ENCODE data around the gene TASP1.

TASP1 gene

GRCh38 chr20:13571662-13572061, 67.1 kb downstream of the TASP1 start:
- no peak for DNase-seq
- no peak for TF ChIP-seq POLR2A (IDR thresholded peaks at IDR 0.05; ENCODE audit: low read length)
- TF ChIP-seq GATA1 (IDR thresholded peaks at IDR 0.05; ENCODE audit: low read depth, low read length): no peak

- DNase-seq: no peak
- TF ChIP-seq POLR2A (IDR thresholded peaks at IDR 0.05; ENCODE audit: low read length) (no peak), GATA1 (IDR thresholded peaks at IDR 0.05; ENCODE audit: low read depth, low read length) (no peak)
Measured at GRCh38 chr20:13567663-13568062, 71.1 kb downstream of the TASP1 start.

- TF ChIP-seq POLR2A (IDR thresholded peaks at IDR 0.05; ENCODE audit: low read length): no peak
- TF ChIP-seq GATA1 (IDR thresholded peaks at IDR 0.05; ENCODE audit: low read depth, low read length): no peak
- DNase-seq: no peak
Measured at GRCh38 chr20:13563854-13564253, 74.9 kb downstream of the TASP1 start.

DNA sequence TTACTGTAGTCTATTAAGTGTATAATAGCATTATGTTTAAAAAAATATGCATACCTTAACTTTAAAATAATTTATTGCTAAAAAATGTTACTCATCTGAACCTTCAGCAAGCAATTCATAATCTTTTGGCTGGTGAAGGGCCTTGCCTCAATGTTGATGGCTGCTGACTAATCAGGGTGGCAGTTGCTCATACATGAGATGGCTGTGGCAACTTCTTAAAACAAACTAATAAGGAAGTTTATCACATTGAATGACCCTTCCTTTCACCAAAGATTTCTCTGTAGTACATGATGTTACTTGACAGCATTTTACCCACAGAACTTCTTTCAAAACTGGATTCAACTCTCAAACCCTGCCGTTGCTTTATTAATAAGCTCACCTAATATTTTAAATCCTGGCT, 84.0 kb downstream of the TASP1 start:
- no peak for TF ChIP-seq POLR2A (IDR thresholded peaks at IDR 0.05; ENCODE audit: low read length)
- no peak for TF ChIP-seq GATA1 (IDR thresholded peaks at IDR 0.05; ENCODE audit: low read depth, low read length)
- no peak for DNase-seq

GRCh38 chr20:13554076-13554475, 84.7 kb downstream of the TASP1 start:
- no peak for DNase-seq
- no peak for TF ChIP-seq GATA1 (IDR thresholded peaks at IDR 0.05; ENCODE audit: low read depth, low read length)
- TF ChIP-seq POLR2A (IDR thresholded peaks at IDR 0.05; ENCODE audit: low read length): no peak

GRCh38 chr20:13552061-13552460, 86.7 kb downstream of the TASP1 start:
- no peak for TF ChIP-seq POLR2A (IDR thresholded peaks at IDR 0.05; ENCODE audit: low read length)
- TF ChIP-seq GATA1 (IDR thresholded peaks at IDR 0.05; ENCODE audit: low read depth, low read length): no peak
- no peak for DNase-seq

- DNase-seq: peak in 1 of 2 experiments; percentile 4
- TF ChIP-seq GATA1 (IDR thresholded peaks at IDR 0.05; ENCODE audit: low read depth, low read length) (no peak), POLR2A (IDR thresholded peaks at IDR 0.05; ENCODE audit: low read length) (no peak)
Measured at GRCh38 chr20:13549451-13549850, 89.3 kb downstream of the TASP1 start.

DNA sequence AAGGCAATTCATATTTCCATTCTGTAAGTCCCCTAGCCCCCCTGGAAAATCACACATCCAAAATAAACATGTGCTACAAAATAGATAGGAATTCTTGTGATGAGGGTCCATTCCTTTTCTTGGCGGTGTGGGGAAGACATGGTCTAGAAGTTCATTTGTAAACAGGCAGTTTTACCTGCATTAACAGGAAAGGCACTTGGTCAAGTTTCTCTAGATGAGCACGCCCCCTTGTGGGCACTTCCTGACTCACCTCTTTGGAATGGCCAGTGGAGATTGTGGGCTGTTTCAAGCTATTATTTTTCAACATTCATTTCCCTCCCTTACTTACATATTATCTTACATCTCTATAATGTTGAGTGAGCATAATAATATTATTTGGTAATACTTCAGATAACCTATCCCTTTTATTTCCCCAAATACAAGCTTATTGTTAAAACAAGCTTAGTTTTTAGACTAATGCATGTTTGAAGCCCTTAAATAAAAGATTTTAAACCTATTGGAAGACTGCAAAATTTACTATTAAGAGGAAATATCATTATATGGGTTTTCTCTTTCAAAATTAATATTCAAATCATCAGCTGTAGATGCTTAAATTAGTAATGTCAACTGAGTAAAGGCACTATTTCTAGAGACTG, 92.1 kb downstream of the TASP1 start:
- TF ChIP-seq POLR2A (IDR thresholded peaks at IDR 0.05; ENCODE audit: low read length): no peak
- no peak for TF ChIP-seq GATA1 (IDR thresholded peaks at IDR 0.05; ENCODE audit: low read depth, low read length)
- DNase-seq: peak; percentile 68 to 80

- TF ChIP-seq POLR2A (IDR thresholded peaks at IDR 0.05; ENCODE audit: low read length) (no peak), GATA1 (IDR thresholded peaks at IDR 0.05; ENCODE audit: low read depth, low read length) (no peak)
- DNase-seq: no peak
Measured at GRCh38 chr20:13545790-13546189, 92.9 kb downstream of the TASP1 start.

- TF ChIP-seq GATA1 (IDR thresholded peaks at IDR 0.05; ENCODE audit: low read depth, low read length) (no peak), POLR2A (IDR thresholded peaks at IDR 0.05; ENCODE audit: low read length) (no peak)
- no peak for DNase-seq
Measured at GRCh38 chr20:13543783-13544182, 94.9 kb downstream of the TASP1 start.

- no peak for DNase-seq
- TF ChIP-seq GATA1 (IDR thresholded peaks at IDR 0.05; ENCODE audit: low read depth, low read length) (no peak), POLR2A (IDR thresholded peaks at IDR 0.05; ENCODE audit: low read length) (no peak)
Measured at GRCh38 chr20:13535627-13536026, 103.1 kb downstream of the TASP1 start.

DNA sequence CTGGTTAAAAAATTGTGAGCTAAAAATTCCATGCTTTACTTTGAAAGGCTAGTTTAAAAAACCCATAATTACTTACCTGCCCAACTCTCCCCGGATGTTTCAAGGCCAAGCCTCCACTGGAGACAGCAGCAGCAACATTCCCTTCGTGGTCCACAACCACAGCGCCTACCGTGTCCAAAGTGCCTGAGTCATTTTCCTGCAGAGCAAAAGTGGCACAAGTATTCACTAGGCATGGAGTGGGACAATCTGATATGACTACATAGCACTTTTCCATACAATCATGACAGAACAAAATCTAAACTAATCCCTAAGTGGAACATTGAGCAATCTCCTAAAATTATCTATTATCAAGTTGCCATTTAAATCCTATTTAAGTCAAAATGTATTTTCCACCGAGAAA, 104.8 kb downstream of the TASP1 start:
- TF ChIP-seq POLR2A (IDR thresholded peaks at IDR 0.05; ENCODE audit: low read length): no peak
- no peak for TF ChIP-seq GATA1 (IDR thresholded peaks at IDR 0.05; ENCODE audit: low read depth, low read length)
- no peak for DNase-seq

DNA sequence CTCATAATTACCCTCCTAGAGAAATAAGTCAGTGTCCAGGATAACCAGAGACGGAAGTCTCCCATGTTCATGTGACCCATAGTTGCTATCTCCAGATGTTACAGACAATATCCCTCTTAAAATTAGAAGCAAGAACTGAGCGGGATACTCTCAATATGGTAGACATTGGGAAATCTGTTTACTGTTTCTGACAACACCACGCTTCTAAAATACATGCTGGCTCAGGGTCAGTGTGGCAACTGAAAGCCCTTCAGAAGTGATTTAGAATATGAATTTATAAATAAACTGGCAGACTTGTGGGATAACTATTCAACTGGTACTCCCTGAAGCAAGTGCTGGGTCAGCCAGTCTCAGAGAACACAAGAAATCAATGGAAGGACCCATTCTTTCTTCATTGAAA, 108.6 kb downstream of the TASP1 start:
- DNase-seq: no peak

DNA sequence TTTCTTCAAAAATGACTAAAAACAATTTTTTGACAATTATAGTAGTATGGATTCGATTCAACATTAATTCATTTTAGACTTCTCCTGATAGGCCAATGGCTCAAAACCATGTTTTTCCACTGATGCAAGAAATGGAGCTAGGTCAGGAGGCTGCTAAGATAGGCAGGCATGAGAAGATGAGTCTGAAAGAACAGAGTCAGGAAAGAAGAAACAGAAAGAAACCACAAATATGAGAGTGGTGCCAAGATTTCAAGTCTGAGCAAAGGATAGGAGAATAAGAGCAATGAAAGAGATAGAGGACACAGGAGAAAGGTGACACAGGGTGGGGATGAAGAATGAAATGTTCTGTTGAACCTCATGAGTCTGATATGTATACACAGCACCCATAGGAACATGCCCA, 112.2 kb downstream of the TASP1 start:
- no peak for DNase-seq
- TF ChIP-seq POLR2A (IDR thresholded peaks at IDR 0.05; ENCODE audit: low read length) (no peak), GATA1 (IDR thresholded peaks at IDR 0.05; ENCODE audit: low read depth, low read length) (no peak)

More for the DNA sequence above, 108.6 kb downstream of the TASP1 start:
- TF ChIP-seq POLR2A (IDR thresholded peaks at IDR 0.05; ENCODE audit: low read length): no peak
- TF ChIP-seq GATA1 (IDR thresholded peaks at IDR 0.05; ENCODE audit: low read depth, low read length): no peak

DNA sequence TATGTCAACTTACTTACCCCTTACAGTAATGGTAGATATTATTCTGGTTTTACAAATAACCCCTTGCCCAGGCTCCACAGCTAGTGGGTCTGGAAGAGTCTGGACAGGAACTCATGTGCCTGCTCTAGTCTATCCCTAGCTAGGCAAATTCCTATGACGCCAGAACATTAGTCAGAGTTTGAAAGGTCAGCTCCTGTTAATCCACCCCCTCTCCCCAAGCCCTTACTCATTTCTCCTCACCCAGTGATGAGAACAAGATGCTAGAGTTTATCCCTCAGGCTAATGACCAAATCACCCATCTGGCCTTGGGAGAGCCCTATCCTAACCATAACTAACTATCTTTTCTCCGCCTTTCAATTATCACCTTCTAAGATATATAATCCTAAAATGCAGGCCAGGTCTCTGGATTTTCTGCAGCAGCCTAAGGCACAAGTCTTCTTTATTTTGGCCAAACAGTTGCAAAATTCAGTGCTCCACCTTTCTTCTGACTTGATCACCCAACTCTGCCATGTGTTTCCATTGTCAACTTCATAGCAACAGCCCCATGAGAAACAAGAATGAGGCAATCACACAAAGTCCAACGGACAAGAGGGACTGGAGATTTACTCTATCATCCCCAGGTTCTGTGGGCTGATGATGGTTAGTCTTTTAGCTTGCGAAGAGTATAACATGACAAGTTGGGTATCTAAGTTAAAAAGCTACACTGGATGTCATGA, 113.3 kb downstream of the TASP1 start:
- TF ChIP-seq POLR2A (IDR thresholded peaks at IDR 0.05; ENCODE audit: low read length) (no peak), GATA1 (IDR thresholded peaks at IDR 0.05; ENCODE audit: low read depth, low read length) (no peak)
- no peak for DNase-seq

Data from erythroblast (primary cell).